Peyer's patch (tissue), 4 donors: ENCODE data around the gene SSRP1. TPM values are rescaled to one million over a fixed set of nuclear protein-coding genes. Genes with fewer than 3 reads are reported as not detected.
A peak's percentile ranks its signal among the peaks of the same experiment; 100 is the strongest.

Source experiments
- DNase-seq, 3 donors: peaks; one replicate each; pipeline ENCODE4 v3.0.0-alpha.2; 2017 to 2019
- H3K27ac ChIP-seq, 4 donors: fragments of 200-600 bp; sonication (generic); one replicate each; pipeline ENCODE4 v1.5.1; 2016 to 2019
- H3K27me3 ChIP-seq, 2 donors: fragments of 200-600 bp; sonication (generic); one replicate each; pipeline ENCODE4 v1.5.1; 2019
- H3K36me3 ChIP-seq, 3 donors: fragments of 200-600 bp; sonication (generic); one replicate each; pipeline ENCODE4 v1.5.1; 2016 to 2019
- H3K4me1 ChIP-seq, 4 donors: fragments of 200-600 bp; sonication (generic); one replicate each; pipeline ENCODE4 v1.5.1; 2016 to 2019
- H3K4me3 ChIP-seq, 4 donors: fragments of 200-600 bp; sonication (generic); 1 replicate in 3 of 4; 2 replicates in 1 of 4; pipeline ENCODE4 v1.5.1; 2016 to 2019; ENCODE audit warnings: mild to moderate bottlenecking in 1 of 4
- H3K9me3 ChIP-seq, 4 donors: fragments of 200-600 bp; sonication (generic); one replicate each; pipeline ENCODE4 v1.5.1; 2016 to 2019; ENCODE audit warnings: mild to moderate bottlenecking in 1 of 4
- POLR2A ChIP-seq, 2 donors: fragments of 450-650 bp; IDR thresholded peaks; one replicate each; pipeline ENCODE4 v1.5.1; 2017; ENCODE audit warnings: antibody characterized with exemption in 2 of 2, mild to moderate bottlenecking in 2 of 2, moderate library complexity in 2 of 2
- total RNA-seq, 4 donors: library from RNA; depleted of rRNA; stranded (reverse); fragments of >200 nt; gene quantifications; one replicate each; pipeline ENCODE4 v1.1.0, GENCODE V29; 2016
- TF ChIP-seq, protein P1 (sequence below), 6 experiments: fragments of 450-650 bp in 4 of 6; fragments of 200-600 bp in 2 of 6; sonication (generic) in 1 of 6; IDR thresholded peaks; one replicate each; pipeline ENCODE4 v1.5.1; 2017 to 2019; ENCODE audit warnings: antibody characterized with exemption in 6 of 6, mild to moderate bottlenecking in 3 of 6, moderate library complexity in 1 of 6

Gene SSRP1
- total RNA-seq, 4 donors from 2014 or later: 39.9 to 106 (median 50.6) TPM

DNA sequence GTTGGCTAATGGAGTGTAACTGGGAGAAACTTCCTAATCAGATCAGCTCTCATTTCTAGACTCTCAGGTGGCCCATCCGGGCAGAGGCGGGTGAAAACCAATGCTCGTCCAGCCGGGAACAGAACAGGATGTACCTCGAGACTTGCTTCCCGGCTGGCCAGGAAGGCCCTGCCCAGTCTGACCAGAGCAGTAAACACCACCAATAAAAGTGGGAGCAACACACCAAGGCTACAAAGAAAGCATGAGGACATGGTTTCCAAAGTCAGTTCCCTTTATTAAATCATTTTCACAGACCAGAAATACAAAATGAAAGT lies 10.0 kb downstream of the SSRP1 start:
- Histone ChIP-seq H3K27me3 (no peaks in the 10 kb centered on the region), H3K4me1 (peaks cover 0 to 46% (median 8%) of the 10 kb centered on the region in 4 donors), H3K4me3 (peak overlapping the region; percentile 67 to 95 (median 84))

DNA sequence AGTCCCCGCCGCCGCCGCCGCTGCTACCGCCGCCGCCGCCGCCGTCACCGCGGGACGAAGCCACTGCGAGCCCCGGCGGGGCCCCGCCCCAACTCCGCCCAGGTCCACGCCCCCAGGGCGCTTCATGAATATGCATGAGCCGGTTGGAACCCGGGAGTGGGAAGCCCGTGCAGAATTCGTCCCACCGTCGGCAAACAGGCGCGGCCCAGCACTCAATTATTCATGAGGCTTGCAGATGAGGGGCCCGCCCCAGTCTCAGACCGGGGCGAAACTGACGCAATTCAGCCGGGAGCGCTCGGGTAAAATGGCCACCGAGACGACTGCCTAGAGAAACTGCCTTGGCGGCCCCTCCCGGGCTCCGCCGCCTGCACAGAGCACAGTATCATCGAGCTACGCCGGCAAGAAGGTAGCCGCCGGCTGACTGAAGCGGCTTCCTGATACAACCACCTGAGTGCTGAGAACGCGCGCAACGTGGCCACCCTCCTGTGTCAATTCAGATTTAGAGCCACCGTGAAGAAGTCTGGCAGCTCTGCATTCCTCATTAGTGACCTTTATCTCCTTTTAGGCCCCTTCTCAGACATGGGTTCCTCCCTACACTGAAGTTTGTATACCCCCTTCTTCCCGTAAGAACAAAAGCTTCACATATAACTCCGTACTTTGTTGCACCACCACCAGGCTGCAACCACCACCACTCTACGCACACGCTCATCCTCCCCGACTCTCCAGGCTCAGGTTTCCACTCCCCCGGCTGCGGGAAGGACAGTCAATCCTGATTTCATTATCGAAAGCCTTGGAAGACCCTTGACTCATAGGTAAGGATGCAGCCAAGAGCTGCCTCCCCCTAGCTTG lies 10.6 kb downstream of the SSRP1 start, which contains the start of gene TNKS1BP1:
TNKS1BP1 (minus strand) TSS at position 67 of the 849 bp plus-strand sequence. CDS start 3,067 bp downstream, outside the sequence.
- Histone ChIP-seq H3K36me3 (peaks cover 0 to 45% (median 0%) of the 10 kb centered on the region in 3 donors), H3K9me3 (no peaks in the 10 kb centered on the region), H3K4me3 (peak within 1 kb of the TSS; percentile 67 to 95 (median 84)), H3K4me1 (peaks cover 0 to 52% (median 8%) of the 10 kb centered on the region in 4 donors), H3K27ac (peak within 1 kb of the TSS; percentile 74 to 97 (median 91)), H3K27me3 (no peaks in the 10 kb centered on the region)
- TF ChIP-seq, protein P1, sequence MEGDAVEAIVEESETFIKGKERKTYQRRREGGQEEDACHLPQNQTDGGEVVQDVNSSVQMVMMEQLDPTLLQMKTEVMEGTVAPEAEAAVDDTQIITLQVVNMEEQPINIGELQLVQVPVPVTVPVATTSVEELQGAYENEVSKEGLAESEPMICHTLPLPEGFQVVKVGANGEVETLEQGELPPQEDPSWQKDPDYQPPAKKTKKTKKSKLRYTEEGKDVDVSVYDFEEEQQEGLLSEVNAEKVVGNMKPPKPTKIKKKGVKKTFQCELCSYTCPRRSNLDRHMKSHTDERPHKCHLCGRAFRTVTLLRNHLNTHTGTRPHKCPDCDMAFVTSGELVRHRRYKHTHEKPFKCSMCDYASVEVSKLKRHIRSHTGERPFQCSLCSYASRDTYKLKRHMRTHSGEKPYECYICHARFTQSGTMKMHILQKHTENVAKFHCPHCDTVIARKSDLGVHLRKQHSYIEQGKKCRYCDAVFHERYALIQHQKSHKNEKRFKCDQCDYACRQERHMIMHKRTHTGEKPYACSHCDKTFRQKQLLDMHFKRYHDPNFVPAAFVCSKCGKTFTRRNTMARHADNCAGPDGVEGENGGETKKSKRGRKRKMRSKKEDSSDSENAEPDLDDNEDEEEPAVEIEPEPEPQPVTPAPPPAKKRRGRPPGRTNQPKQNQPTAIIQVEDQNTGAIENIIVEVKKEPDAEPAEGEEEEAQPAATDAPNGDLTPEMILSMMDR (IDR thresholded peaks at IDR 0.05): peak in 2 of 6 experiments; percentile 10 to 17
- TF ChIP-seq POLR2A (IDR thresholded peaks at IDR 0.05): peak; percentile 83 to 90
- DNase-seq: peak; percentile 93 to 98 (median 98)

More for the DNA sequence above, 10.0 kb downstream of the SSRP1 start:
- Histone ChIP-seq H3K27ac (peak overlapping the region; percentile 74 to 97 (median 91)), H3K9me3 (no peaks in the 10 kb centered on the region), H3K36me3 (peaks cover 0 to 45% (median 0%) of the 10 kb centered on the region in 3 donors)
- TF ChIP-seq POLR2A (IDR thresholded peaks at IDR 0.05): peak; percentile 51 to 74
- TF ChIP-seq, protein P1 (IDR thresholded peaks at IDR 0.05): no peak
- DNase-seq: peak in 2 of 3 donors; percentile 81 to 86

GRCh38 chr11:57324154-57324885 lies 11.4 kb downstream of the SSRP1 start:
- DNase-seq: peak in 1 of 3 donors; percentile 61
- Histone ChIP-seq H3K4me1 (peaks cover 0 to 58% (median 8%) of the 10 kb centered on the region in 4 donors), H3K27ac (peak overlapping the region; percentile 74 to 97 (median 91)), H3K36me3 (peaks cover 0 to 44% (median 0%) of the 10 kb centered on the region in 3 donors), H3K27me3 (no peaks in the 10 kb centered on the region), H3K9me3 (no peaks in the 10 kb centered on the region), H3K4me3 (peak overlapping the region; percentile 67 to 95 (median 84))
- TF ChIP-seq POLR2A (IDR thresholded peaks at IDR 0.05): no peak
- TF ChIP-seq, protein P1 (IDR thresholded peaks at IDR 0.05): no peak

DNA sequence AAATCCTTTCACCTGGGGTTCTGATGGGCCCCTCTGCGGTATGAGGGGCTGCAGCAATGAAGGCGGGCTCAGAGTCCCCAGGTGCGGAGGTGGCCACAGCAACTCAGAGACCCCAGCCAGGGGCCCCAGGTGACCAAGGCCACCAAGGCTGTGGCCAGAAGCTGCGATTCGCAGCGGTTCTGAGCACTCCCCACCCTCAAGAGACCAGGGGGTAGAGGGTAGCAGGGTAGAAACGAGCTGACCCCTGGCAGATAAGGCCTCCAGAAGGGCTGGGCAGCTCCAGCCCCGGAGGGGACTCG lies 11.9 kb downstream of the SSRP1 start:
- Histone ChIP-seq H3K9me3 (no peaks in the 10 kb centered on the region), H3K36me3 (peaks cover 0 to 41% (median 0%) of the 10 kb centered on the region in 3 donors), H3K27ac (peak overlapping the region; percentile 74 to 97 (median 91)), H3K27me3 (no peaks in the 10 kb centered on the region), H3K4me3 (peak overlapping the region; percentile 67 to 95 (median 84)), H3K4me1 (peaks cover 0 to 61% (median 8%) of the 10 kb centered on the region in 4 donors)
- no peak for TF ChIP-seq POLR2A (IDR thresholded peaks at IDR 0.05)
- TF ChIP-seq, protein P1 (IDR thresholded peaks at IDR 0.05): no peak
- no peak for DNase-seq

DNA sequence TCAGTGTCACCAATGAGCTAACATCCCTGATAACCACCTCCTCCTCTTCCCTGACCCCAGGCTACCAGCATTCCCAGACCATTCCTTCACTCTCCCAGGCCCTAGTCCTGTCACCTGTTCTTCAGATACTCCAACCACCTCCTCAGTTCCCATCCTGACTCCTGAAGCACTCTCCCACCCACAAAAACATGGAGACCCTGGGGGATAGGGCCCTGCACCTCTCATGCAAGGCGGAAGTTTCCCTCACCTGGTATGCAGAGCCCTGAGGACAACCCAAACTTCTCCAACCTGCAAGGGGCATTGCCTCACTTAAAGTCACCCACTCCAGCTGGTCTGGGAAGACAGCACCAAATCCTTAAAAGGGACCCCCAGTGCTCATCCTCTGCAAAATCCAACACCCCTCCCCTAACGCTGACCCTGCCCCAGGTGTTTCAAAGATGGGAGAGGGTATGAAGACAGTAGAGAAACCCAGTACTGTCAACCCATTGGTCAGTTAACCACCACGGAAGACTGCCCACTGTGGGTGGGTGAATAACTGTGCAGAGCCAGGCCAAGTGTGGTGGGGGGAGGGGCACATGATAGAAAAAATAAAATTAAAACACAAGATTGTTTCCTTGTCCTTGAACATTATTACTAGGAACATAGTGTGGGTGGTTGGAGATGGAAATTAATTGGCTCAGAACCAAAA lies 12.4 kb downstream of the SSRP1 start:
- peak overlapping the region; percentile 67 to 95 (median 84) for H3K4me3 ChIP-seq
- peak overlapping the region; percentile 74 to 97 (median 91) for H3K27ac ChIP-seq
- no peak for TF ChIP-seq POLR2A (IDR thresholded peaks at IDR 0.05)
- TF ChIP-seq, protein P1 (IDR thresholded peaks at IDR 0.05): no peak
- H3K36me3 ChIP-seq: peaks cover 0 to 40% (median 0%) of the 10 kb centered on the region in 3 donors
- no peaks in the 10 kb centered on the region for H3K9me3 ChIP-seq
- H3K27me3 ChIP-seq: no peaks in the 10 kb centered on the region
- DNase-seq: no peak
- H3K4me1 ChIP-seq: peaks cover 0 to 65% (median 8%) of the 10 kb centered on the region in 4 donors
